Measurements from ENCODE around the gene GPS1. TPM values are rescaled to one million over a fixed set of nuclear protein-coding genes. Genes with fewer than 3 reads are reported as not detected.

Gene GPS1
- total and polyA plus RNA-seq, 2 of the 4 experiments (the other 2 are of a cell fraction) = 157 to 181 TPM

DNA sequence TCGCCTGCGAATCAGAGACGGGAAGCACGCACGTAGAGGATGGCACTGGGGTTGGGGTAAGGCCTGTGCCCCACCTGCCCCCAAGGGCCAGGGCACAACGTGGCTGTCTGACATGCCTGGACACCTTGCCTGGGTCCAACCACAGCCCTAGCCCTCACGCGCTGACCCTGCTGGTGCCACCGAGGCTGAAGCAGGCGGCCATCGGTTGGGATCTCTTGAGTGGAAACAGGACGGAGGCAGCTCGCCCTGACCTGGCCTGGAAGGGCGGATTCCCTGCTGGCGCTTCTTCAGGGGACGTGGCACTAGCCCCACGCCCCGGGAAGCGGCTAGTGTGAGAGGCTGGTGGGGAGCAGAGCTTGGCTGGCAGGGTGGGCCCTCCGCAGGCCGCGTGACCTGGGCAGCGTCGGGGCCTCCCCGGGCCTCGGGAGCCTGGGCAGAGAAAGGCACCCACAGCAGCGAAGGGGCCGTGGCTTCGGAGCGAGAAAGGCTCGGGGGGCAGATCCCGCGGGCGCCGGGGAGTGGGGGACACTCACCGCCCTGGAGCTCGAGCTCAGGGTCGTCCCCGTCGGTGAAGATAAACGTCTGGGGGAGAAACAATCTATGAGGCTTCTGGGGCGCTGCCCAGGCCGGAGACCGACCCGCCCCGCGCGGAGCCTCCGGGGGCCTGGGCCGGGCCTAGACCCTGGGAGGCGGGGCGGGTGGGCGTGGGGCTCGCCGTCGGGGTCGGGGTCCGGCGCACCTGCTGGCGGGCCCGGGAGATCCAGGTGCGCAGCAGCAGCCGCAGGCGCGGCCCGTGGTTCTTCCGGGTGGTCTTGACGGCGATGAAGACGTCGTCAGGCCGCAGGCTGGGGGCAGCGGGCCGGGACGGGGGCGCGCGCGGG lies 697 bp upstream of the GPS1 start:
- H4K20me1 ChIP-seq (ENCODE audit: insufficient read depth, low read length) = peaks cover 7% of the 10 kb centered on the region
- no peak overlapping the region for H2BK20ac ChIP-seq (ENCODE audit: low read depth, low read length)
- no peak overlapping the region for H3K56ac ChIP-seq (ENCODE audit: extremely low read depth, insufficient read depth, low read length)
- in situ Hi-C loops (cut with MboI; ENCODE audit: low sequenced_read_pairs) = no loop called here
- peak overlapping the region; percentile 58 for H3K27ac ChIP-seq (ENCODE audit: insufficient read depth, low read length)
- H2AK9ac ChIP-seq (replicated peaks; ENCODE audit: low read depth, low read length, poor library complexity) = peak overlapping the region; percentile 100
- H3K18ac ChIP-seq (ENCODE audit: low read depth, low read length) = no peak overlapping the region; the same call in 1 of the 2 replicates
- peak overlapping the region; percentile 71 to 91; a peak in 3 of 4 replicates for H4K8ac ChIP-seq (ENCODE audit: low read depth in 2 of 2, low read length in 2 of 2)
- H3K79me1 ChIP-seq (ENCODE audit: low read depth in 1 of 2, low read length in 2 of 2) = peaks cover 16 to 45% of the 10 kb centered on the region in 2 experiments
- TF ChIP-seq SMC3 (IDR thresholded peaks at IDR 0.05; ENCODE audit: low read depth, low read length) (no peak), BHLHE40 (IDR thresholded peaks at IDR 0.05; ENCODE audit: low read depth, low read length) (no peak)
- peaks cover 52% of the 10 kb centered on the region for H3K36me3 ChIP-seq (ENCODE audit: control insufficient read depth, insufficient read depth, low read length)
- H3K27me3 ChIP-seq (ENCODE audit: control insufficient read depth, insufficient read depth, low read length) = no peaks in the 10 kb centered on the region
- H3K4me3 ChIP-seq (ENCODE audit: insufficient read depth, low read depth, low read length) = peak overlapping the region; percentile 99
- intact Hi-C loops (cut with micrococcal nuclease) = no loop called here
- DNase-seq (no peak), ATAC-seq (ENCODE audit: low read depth) (peak; percentile 35)
- peak overlapping the region; percentile 81 for H4K5ac ChIP-seq (ENCODE audit: low read depth, low read length)
- dilution Hi-C loops (cut with HindIII; ENCODE audit: low sequenced_read_pairs, unreplicated experiment) = no loop called here
- H3K9ac ChIP-seq (ENCODE audit: low read depth, low read length) = peak overlapping the region; percentile 65
- no peak overlapping the region; the same call in none of the 2 replicates for H2BK120ac ChIP-seq (ENCODE audit: low read depth, low read length)
- peak overlapping the region; percentile 91 for H2AFZ ChIP-seq (replicated peaks; ENCODE audit: low read length, poor library complexity)
- peak overlapping the region; percentile 71 for H3K14ac ChIP-seq (replicated peaks; ENCODE audit: low read depth, low read length)
- H3K9me1 ChIP-seq (ENCODE audit: insufficient read depth, low read length) = peaks cover 7% of the 10 kb centered on the region
- POLR2A ChIA-PET (ENCODE audit: unreplicated experiment) = interaction anchor here (0.8 kb wide), 1 partner anchor 9 kb away, joined by 3 read pairs; no protein-coding TSS in a partner anchor
- H2BK5ac ChIP-seq (ENCODE audit: low read depth, low read length, poor library complexity, severe bottlenecking) = peak overlapping the region; percentile 63
- peaks cover 18% of the 10 kb centered on the region for H3K4me1 ChIP-seq (ENCODE audit: control insufficient read depth, insufficient read depth, low read length)
- BruUV-seq (replicated peaks) = no TSS peak
- CTCF ChIA-PET = no interaction called here
- H2AK5ac ChIP-seq (ENCODE audit: low read depth, low read length) = peak overlapping the region; percentile 96
- peak overlapping the region; percentile 23; the same call in 1 of the 2 replicates for H4K91ac ChIP-seq (ENCODE audit: insufficient read depth, low read depth, low read length)
- peak overlapping the region; percentile 64 for H3K23ac ChIP-seq (ENCODE audit: low read depth, low read length)
- no peaks in the 10 kb centered on the region for H3K9me3 ChIP-seq (ENCODE audit: control insufficient read depth, insufficient read depth, low read length)
- peak overlapping the region; percentile 91 for H3K4me2 ChIP-seq (ENCODE audit: low read depth, low read length)
- 11% methylated on average over 42 of the region's 79 CpGs; no CpG with 5 or more reads in 1 of the 2 experiments for WGBS, 2 experiments (ENCODE audit: extremely low coverage in 2 of 2, insufficient read length in 1 of 2)
- peak overlapping the region; percentile 87 for H3K4ac ChIP-seq (ENCODE audit: low read depth, low read length)
- no peak overlapping the region for H2BK15ac ChIP-seq (ENCODE audit: low read depth, low read length)

All from IMR-90 (cell line).